GM12801 (cell line): ENCODE data around the gene PTGER3.

Source experiments
- CTCF ChIP-seq: IDR thresholded peaks from one replicate; pipeline ENCODE4 v1.5.1; 2011; ENCODE audit warnings: control low read depth; ENCODE audit not compliant: insufficient read length; ENCODE audit errors: extremely low read depth

Gene PTGER3

GRCh38 chr1:71071720-71072119 is 24.1 kb upstream of the PTGER3 start:
- no peak for TF ChIP-seq CTCF

GRCh38 chr1:71068325-71069240 is 21.0 kb upstream of the PTGER3 start:
- no peak for TF ChIP-seq CTCF

- no peak for TF ChIP-seq CTCF
Observed at GRCh38 chr1:71054791-71055190, 7.2 kb upstream of the PTGER3 start.

- TF ChIP-seq CTCF: no peak
Observed at GRCh38 chr1:71054281-71054731, 6.7 kb upstream of the PTGER3 start.

GRCh38 chr1:71053758-71054157 is 6.1 kb upstream of the PTGER3 start:
- TF ChIP-seq CTCF: no peak

GRCh38 chr1:71053146-71053545 is 5.5 kb upstream of the PTGER3 start:
- TF ChIP-seq CTCF: no peak

GRCh38 chr1:71049951-71050598 is 2.5 kb upstream of the PTGER3 start:
- peak; percentile 40 for TF ChIP-seq CTCF
